Retina (tissue), 1 donor: ENCODE measurements around the gene ABHD17B.
"Not testable (repeated sequence)": the region's sequence is repeated elsewhere in the genome, so short reads cannot be mapped to it uniquely, and the experiment has no call there.

ENCODE experiments used
- DNase-seq: peaks from one replicate; pipeline ENCODE4 v3.0.0-alpha.2; 2016

The ABHD17B gene

DNA sequence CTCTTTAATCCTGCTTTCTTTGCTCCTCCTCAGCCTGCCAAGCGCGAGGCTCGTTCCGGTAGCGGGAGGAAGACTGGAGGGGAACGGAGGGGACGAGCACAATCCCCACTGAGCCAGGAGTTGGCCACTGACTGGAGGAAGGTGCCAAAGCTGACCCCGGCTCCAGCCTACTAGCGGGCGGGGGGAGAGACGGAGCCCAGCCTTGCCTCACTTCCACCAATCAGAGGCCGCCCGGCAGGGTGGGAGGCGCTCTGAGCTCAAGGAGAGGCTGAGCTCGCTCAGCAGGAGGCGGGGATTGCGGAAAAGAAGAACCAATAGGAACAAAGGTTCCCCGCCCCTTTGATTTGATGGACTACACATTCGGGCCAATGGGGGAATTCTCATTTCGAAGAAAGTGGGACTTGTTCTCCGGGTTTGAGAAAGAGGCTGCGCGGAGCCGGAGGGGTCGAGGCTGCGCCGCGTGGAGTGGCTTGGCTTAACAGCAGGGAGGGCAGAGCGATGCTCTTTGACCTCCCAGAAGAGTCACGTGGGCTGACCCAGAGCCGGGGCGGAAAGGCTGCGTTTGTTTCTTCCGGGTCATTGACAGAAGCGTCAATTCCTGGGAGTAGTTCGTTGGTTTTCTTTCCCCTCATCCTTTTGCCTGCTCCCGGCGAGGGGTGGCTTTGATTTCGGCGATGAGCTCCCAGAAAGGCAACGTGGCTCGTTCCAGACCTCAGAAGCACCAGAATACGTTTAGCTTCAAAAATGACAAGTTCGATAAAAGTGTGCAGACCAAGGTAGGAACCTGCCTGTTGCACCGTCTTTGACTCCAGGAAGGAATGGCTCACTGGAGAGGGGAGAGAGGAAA, at the start of gene ABHD17B, which contains the start of gene C9orf85:
ABHD17B (minus strand) TSS at position 133 of the 847 bp plus-strand sequence. CDS start 36,113 bp downstream, outside the sequence.
C9orf85 (plus strand) TSS at position 579 of the 847 bp plus-strand sequence; CDS start at position 675, 96 bp downstream.
- peak; percentile 99 for DNase-seq

DNA sequence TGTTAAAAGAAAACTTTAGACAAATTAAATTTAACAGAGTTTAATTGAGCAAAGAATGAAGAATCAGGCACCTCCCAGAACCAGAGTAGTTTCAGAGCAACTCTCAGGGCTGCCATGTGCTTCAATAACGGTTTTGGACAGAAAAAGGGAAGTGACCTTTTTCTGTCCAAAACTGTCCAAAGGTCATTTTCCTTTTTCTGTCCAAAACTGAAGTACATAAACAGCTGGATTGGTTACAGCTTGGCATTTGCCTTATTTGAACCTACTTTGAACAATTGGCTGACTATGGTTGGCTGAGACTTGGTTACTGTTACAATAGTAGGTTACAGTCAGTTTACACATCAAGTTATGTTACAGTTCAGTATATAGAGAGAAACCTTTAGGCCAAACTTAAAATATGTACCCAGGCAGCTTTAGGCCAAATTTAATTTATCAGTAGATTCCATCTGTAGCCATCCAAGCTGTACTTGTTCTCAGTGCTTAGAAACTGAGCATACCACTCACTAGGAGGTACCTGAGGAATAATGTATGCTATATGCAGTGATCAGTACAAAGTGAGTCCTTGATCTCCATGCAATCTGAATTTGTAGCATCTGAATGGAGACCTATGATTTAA, 44.4 kb upstream of the ABHD17B start:
- no peak for DNase-seq

DNA sequence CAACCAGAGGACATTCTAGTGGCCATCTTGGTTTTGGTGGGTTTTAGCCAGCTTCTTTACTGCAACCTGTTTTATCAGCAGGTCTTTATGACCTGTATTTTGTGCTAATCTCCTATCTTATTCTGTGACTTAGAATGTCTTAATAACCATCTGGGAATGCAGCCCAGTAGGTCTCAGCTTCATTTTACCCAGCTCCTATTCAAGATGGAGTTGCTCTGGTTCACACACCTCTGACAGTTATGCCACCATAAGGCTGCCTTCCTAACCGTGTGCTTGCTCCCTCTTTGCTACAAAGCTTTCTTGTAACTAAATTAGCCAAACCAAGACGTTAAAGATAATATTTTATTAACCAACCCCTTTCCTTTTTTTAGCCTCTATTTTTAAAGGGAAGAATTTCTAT, 43.7 kb upstream of the ABHD17B start:
- DNase-seq, result not testable (repeated sequence)

DNA sequence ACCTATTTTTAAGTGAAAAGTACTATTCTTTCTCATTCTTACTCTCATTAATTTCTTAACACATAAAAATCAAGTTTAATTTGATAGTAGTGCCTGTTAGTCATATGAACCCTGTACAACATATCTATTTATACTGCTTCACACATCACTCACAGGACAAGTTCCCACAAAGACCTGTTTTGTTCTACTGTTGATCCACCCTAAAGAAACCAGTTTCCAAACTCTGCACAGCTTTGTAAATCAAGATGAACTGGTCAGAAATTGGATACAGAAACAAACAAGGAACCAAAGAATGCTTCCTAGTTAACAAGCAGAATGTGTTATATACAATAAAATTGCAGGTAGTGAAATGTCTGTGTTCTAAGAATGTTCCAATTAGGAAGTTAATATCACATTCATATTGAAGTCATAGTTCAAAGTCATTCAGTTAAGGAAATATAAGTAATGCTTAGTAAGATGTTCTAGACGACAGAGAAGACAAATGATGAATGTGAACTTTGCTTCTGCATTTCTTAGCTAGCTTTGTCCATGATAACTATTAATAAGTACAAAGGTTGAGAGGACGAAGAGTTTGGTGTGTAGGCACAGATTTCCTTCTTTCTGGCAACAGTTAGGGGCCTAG, 33.9 kb upstream of the ABHD17B start:
- no peak for DNase-seq

DNA sequence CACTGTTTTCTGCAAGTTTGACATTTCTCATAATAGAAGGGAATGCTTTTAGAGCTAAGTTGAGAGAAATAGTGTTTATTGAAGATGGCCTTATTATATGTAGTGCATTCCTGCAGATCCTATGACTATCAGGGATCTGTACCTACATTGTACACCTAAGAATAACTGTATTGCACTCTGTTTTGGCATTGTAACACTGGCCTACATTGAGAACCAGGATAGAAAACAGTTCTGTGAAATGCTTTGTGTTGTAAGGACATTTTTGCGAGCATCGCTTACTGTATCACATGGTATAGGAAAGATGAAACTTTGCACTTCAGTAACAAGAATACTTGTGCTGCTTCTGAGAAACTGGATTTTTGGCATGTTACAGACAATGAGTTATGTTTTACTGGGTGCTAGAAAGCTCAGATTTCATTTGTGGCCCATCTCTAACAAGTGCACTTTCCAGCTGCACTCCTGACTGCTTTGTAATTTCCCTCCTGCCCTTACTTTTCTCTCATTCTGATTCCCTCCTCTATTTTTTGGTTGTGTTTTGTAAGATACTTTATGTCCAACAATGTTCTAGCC, 31.1 kb upstream of the ABHD17B start:
- DNase-seq, result no peak

DNA sequence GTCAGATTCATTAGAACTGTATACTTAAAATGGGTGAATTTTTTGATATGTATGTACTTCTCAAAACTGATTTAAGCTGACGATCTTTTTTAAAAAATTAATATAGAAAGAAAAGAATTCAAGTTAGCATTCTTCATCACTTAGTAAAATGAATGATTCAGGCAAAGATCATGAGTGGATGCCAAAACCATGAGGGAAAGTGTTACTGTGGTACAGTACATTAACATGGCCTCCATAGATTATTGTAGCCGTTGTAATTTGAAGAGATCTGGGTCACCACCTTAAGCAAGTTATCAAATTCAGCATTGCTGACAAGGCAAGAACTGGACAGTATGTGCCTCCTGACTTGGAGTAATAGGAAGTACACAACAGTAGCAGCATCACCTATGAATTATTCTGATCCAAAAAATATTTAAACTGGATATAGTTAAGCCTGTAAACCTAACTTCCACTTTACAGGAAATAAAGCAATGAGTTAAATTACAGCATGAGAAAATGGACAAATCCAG, 30.1 kb upstream of the ABHD17B start:
- DNase-seq, result no peak

DNA sequence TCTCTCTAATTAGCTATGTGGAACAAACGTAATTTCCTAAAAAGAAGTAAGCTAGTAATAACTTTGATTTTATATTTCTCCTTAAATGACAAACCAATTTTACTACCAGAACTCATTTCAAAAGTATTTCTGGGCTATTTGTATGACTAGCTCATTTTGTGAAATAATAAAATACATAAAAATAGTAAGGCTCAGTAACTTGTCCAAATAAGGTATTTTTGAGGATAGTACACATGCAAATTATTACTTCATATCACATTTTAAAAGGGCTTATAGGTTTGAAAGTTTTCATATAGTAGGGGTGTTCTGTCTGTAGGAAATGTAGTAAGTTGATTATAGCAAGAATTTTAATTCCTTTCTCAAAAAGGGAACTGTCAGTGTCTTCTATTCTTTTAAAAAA, 26.9 kb upstream of the ABHD17B start:
- DNase-seq, result no peak

DNA sequence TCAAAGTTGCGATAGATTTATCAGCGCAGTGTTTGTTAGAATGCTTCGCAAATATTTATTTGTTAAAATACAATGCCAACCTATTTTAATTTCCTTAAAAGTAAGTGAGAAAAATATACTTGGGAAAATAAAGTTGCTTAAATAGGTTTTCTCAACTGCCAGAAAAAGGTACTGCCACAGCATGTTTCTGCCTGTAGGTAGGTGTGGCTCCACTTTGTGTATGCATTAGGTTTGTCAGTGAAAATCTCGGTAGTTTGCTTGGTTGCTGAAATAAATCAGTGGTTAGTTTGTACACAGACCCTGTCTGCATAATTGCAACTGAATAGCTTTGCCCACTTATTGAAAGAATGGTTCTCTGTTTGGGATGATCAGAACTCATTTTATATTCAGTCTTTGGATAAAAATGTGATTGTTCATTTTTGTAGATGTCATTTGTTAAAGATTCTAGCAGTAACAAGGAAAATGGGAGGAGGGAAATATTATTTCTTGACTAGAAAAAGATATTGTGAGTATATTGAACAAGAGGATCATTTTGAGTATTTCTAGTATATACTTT, 26.2 kb upstream of the ABHD17B start:
- no peak for DNase-seq

DNA sequence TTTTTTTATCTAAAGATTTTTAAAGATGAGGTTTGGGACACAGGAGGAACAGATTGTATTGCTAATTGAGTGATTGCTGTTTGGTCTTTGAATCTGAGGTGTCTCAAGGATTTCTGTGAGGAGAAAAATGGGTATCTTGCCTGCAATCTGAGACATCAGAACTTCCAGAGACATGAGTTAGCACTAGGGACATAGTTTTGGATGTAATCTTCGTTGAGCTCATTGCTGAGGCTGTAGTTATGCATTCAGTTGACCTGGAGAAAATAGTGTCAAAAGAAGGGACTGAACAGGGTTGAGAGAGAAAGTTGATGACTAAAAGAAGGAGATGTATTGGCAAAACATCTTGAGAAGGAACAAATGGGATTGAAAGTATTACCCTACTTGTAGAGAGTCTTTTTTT, 25.1 kb upstream of the ABHD17B start:
- no peak for DNase-seq

DNA sequence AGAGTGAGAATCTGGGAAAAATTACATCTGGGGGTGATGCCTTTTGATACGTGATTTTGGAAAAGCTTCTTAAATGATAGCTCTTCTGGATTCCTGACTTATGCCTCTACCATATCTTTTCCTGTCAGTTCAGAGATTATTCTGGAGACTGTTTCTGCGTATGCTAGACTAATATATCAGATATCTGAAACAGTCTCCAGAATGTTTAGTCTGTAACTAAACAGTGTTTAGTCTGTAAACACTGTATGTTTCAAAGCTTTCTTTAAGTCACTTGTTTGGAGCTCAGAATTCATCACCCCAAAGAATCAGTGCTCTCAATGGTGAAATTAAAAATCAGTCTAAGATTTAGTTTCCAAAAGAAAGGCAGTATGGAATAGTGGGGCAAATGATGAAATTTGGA, 20.2 kb upstream of the ABHD17B start:
- DNase-seq, result no peak

DNA sequence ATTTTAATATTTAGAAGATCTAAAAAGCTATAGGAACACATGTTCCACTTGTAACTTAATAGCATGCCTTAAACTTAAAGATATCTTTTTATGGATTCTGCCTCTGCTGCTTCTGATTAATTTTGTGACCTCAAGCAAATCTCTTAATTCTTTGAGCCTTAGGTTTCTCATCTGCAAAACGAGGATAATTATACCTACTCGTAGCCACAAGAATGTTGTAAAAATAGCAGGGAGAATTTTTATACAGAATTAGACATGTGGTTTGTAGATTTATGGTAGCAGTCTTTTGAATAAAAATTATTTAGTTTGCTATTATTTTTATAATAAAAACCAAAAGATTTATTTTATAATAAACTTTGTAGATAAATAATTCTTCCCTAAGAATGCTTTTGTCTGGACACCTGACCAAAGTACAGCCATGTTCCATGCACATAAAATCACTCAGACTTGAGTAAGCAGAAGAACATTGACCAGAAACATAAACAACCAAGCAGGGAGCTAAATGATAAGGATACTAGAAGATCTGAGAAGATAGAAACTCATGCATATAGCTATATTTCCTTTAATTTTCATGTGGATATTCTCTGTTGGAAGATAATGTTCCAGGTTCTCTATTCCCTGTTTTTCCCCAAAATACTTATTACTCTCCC, 18.9 kb upstream of the ABHD17B start:
- no peak for DNase-seq

DNA sequence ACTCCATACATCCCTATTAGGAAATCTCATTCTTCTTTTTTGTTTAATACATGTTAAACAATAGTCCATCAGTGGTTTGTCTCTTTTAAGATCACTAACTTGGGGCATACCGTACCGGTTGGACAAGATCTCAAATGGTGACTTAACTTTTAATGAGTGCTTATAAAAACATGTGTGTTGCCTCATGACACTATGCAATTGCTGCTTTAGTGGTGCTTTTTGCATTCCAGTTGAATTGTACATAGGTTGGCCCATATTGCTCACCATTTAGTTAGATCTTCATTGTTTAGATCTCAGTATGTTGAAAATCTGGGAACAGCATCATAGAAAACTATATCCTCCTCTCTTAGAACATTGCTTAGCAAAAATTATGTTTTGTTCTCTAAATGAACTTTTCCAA, 18.2 kb upstream of the ABHD17B start:
- DNase-seq, result no peak

DNA sequence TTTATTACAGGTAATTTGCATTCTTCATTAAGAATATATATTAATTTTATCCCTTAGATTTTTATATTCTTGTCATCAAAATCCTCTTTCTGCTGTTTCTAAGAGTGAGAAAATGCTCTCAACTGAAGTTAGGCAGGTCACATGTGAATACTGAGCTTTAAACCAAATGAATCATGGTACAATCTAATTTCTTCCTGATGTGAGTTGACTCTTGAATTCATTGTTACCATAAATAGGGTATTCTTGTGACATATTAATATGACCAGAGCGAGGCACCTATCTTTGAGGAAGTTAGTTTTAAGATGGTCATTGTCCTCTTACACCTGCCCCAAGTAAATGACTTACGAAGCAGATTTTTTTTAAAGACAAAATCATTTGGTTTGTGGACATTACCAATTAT, 17.8 kb upstream of the ABHD17B start:
- DNase-seq, result no peak

DNA sequence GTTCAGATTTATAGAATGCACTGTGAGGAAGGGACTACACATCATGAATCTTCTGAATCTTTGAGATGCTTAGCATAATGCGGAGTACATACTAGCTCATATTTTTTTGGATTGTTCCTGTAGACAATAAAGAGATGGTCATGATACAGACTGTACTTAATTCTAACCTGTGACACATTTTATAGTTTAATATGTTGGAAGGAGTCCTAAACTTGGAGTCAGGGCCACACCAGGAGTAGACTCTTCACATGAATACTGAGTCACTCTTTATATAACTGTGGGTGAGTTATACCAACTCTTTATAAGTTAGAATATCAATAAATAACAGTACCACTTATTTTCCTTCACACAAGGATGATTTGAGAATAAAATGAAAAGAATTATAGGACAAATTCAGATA, 17.4 kb upstream of the ABHD17B start:
- DNase-seq, result no peak

DNA sequence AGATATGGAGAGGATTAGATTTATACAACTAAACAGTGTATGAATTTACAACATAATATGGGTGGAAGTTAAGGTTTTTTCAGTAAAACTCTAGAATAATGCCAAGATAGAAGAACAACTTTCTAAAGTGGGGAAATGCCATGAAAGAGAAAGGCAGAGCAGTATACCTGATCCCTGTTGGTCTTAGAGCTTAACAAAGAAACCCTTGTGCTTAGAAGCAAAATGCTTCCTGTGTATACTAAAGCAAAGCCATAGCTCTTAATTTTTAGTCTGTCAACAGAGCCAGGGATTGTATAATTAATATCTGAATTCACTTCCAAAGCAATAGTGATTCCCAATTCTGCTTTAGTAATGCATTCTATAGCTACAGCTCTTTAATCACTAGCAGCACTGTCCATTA, 14.8 kb upstream of the ABHD17B start:
- no peak for DNase-seq

DNA sequence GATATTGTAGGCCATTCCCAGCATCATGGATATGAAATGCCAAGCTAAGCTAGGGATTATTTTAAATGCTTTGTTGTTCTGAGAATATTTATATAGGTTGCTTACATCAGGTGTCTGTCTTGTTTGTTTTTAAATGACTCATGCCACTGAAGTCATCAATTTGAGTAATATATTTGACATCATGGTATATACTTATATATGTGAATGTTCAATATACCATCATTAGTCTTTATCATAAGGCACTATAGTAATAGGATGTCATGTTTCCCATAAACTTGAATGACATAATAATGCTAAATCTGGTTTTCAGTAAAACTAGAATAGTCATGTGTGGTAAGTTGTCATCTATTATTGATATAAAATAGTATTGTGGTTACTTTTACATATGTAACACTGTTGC, 13.6 kb upstream of the ABHD17B start:
- no peak for DNase-seq

DNA sequence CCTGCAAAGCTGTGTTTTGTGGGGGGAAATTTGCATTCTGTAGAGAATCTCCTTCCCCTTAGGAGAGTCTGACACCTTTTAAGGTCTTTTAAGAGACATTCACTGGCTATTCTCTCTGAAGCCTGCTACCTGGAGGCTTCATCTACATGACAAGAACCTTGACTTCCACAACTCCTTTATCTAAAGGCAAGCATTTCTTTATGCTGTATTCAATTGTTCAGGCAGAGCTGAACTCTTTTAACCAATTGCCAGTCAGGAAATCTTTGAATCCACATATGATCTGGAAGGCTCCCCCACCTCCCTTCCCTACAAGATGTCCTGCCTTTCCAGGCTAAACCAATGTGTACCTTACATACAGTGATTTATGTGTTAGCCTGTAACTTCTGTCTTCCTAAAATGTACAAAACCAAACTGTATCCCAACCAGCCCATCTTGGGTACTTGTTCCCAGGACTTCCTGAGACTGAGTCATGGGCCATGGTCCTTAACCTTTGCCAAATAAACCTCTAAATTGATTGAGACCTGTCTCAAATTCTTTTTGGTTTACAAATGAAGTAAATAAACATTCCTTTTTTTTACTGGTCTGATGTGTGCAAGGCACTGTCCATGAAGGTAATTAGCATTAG, 10.3 kb upstream of the ABHD17B start:
- no peak for DNase-seq

DNA sequence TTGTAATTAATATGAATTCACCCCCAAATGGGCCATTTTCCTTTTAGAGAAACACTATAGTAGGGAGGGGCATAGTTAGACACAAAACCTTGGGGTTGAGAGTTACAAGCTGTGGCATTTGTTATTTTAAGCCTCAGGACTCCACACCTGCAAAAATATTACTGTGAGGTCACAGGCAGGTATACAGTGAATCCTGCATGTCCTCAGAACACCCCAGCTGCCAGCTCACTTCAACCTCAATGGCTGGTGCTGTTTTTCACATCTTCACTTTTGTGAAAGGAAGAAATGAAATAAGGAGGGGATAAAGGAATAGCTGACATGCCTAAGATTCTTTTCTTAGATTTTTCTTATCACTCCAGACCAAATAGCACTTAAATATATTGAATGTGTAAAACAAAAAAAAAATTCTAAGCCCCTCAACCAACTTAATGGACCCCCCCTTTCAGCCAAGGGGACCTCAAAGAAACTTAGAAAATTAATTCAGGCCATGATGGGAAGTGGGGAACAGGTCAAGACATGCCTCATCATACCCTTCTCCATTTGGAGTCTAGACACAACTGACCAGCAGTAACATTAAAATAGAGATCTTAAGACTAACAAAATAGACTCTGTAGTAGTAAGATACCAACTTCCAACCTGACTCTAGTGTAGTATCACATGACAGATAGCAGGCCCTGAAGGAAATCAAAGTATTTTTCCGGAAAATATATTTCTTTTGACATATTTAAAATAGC, 9.6 kb upstream of the ABHD17B start:
- no peak for DNase-seq

DNA sequence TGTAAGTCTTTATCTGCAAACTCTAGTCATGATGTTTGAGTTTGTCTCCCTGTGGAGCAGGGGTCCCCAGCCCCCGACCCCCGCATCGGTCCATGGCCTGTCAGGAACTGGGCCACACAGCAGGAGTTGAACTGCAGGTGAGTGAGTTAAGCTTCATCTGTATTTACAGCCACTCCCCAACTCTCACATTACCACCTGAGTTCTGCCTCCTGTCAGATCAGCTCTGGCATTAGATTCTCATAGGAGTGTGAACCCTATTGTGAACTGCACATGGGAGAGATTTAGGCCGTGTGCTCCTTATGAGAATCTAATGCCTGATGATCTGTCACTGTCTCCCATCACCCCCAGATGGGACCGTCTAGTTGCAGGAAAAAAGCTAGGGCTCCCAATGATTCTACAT, 7.4 kb upstream of the ABHD17B start:
- no peak for DNase-seq

DNA sequence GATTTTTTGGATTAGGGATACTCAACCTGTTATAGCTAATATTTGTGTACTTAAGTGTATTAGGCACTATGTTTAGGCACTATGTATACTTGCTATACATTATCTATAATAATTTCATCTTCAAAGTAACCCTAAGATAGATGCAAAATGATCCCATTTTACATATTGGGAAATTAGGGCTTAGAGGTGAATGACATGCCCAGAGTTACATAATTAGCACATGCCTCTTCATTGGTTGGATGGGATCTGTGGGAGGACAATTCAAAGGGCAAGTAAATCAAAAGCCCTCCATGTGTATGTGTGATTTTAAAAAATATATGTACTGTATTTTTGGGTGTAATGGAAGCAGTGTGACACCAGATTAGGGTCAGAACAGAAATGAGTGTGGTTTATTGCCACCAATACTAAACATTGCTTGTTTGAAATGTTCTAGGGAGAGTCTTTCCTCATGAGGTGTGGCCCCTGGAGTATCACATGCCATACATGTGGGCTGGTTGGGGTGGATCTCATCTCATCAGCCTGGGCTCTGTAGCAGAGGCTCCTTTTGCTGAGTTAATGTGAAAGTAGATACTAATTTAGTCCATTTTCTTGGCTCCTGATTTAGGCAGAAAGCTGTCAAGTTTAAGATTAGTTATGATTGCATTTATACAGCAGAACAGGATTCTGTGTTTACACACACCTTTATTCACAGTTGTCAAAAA, 6.0 kb upstream of the ABHD17B start:
- DNase-seq, result no peak

DNA sequence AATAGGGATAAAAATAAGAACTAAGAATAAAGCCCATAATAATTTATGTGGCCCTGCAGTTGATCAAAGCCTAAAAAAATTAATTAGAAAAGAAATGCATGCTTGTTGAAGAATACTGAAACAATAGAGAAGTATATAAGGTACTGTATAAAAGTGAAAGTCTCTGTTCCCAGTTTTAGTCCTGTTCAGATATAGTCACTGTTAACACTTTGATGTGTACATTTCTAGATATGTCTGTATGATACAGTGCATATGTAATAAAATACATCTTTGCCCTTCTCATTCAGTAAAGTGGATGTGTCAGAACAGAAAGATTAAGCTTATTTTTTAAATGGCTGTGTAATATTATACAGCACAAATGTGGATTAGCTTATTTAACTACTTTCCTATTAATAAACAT, 4.5 kb upstream of the ABHD17B start:
- DNase-seq, result no peak
